Glutamatergic neuron (in vitro differentiated cells): ENCODE measurements around the gene MACROD2. TPM values are rescaled to one million over a fixed set of nuclear protein-coding genes. Genes with fewer than 3 reads are reported as not detected.
"Not testable (repeated sequence)": the region's sequence is repeated elsewhere in the genome, so short reads cannot be mapped to it uniquely, and the experiment has no call there.

Source experiments
- DNase-seq: peaks from one replicate; pipeline ENCODE4 v3.0.0; 2022
- H3K27ac Mint-ChIP-seq: one replicate; pipeline ENCODE4 v1.8.0; 2020; ENCODE audit warnings: mild to moderate bottlenecking, mixed read lengths, inconsistent platforms; ENCODE audit not compliant: unreplicated experiment
- H3K27me3 Mint-ChIP-seq: one replicate; pipeline ENCODE4 v1.8.0; 2020; ENCODE audit warnings: mild to moderate bottlenecking, moderate library complexity, mixed read lengths, inconsistent platforms; ENCODE audit not compliant: unreplicated experiment
- H3K36me3 Mint-ChIP-seq: one replicate; pipeline ENCODE4 v1.8.0; 2020; ENCODE audit warnings: mild to moderate bottlenecking, mixed read lengths, inconsistent platforms; ENCODE audit not compliant: unreplicated experiment
- H3K4me1 Mint-ChIP-seq: one replicate; pipeline ENCODE4 v1.8.0; 2020; ENCODE audit warnings: mild to moderate bottlenecking, low read depth, mixed read lengths, inconsistent platforms; ENCODE audit not compliant: unreplicated experiment
- H3K4me3 Mint-ChIP-seq: one replicate; pipeline ENCODE4 v1.8.0; 2020; ENCODE audit warnings: mild to moderate bottlenecking, mixed read lengths, inconsistent platforms; ENCODE audit not compliant: unreplicated experiment
- H3K9me3 Mint-ChIP-seq: one replicate; pipeline ENCODE4 v1.8.0; 2020; ENCODE audit warnings: mild to moderate bottlenecking, moderate library complexity, mixed read lengths, inconsistent platforms; ENCODE audit not compliant: unreplicated experiment
- CTCF ChIP-seq: fragments of 200-600 bp; sonication (generic); IDR thresholded peaks from one replicate; pipeline ENCODE4 v1.5.0; 2021; ENCODE audit not compliant: partially characterized antibody, unreplicated experiment
- total RNA-seq: library from RNA; stranded (reverse); fragmentation: NEBNext Ultra II Directional; extraction: Animal tissue kit (Norgen Biotek cat#: 25700); gene quantifications from one replicate; pipeline ENCODE4 v1.2.1, GENCODE V29; 2021; ENCODE audit not compliant: unreplicated experiment

MACROD2 gene
- total RNA-seq, 1 donor from 2014 or later, result 8.7 TPM

- H3K4me3 Mint-ChIP-seq, result no peak overlapping the region
- H3K27me3 Mint-ChIP-seq, result no peaks in the 10 kb centered on the region
- no peaks in the 10 kb centered on the region for H3K4me1 Mint-ChIP-seq
- DNase-seq, result no peak
- no peak overlapping the region for H3K27ac Mint-ChIP-seq
- no peaks in the 10 kb centered on the region for H3K36me3 Mint-ChIP-seq
- TF ChIP-seq CTCF, result no peak
- no peaks in the 10 kb centered on the region for H3K9me3 Mint-ChIP-seq
Measured at GRCh38 chr20:15805154-15805553, 1809.8 kb downstream of the MACROD2 start.

- H3K27me3 Mint-ChIP-seq, result no peaks in the 10 kb centered on the region
- no peak overlapping the region for H3K27ac Mint-ChIP-seq
- H3K9me3 Mint-ChIP-seq, result no peaks in the 10 kb centered on the region
- H3K4me3 Mint-ChIP-seq, result no peak overlapping the region
- H3K4me1 Mint-ChIP-seq, result no peaks in the 10 kb centered on the region
- no peak for TF ChIP-seq CTCF
- no peak for DNase-seq
- no peaks in the 10 kb centered on the region for H3K36me3 Mint-ChIP-seq
Measured at GRCh38 chr20:15806105-15806504, 1810.8 kb downstream of the MACROD2 start.

GRCh38 chr20:15807271-15807670 is 1812.0 kb downstream of the MACROD2 start:
- no peak for TF ChIP-seq CTCF
- no peaks in the 10 kb centered on the region for H3K4me1 Mint-ChIP-seq

GRCh38 chr20:15807771-15808170 is 1812.5 kb downstream of the MACROD2 start:
- not testable (repeated sequence) for DNase-seq, H3K36me3 Mint-ChIP-seq, H3K4me1 Mint-ChIP-seq, H3K27ac Mint-ChIP-seq, H3K27me3 Mint-ChIP-seq, H3K4me3 Mint-ChIP-seq, H3K9me3 Mint-ChIP-seq

More at GRCh38 chr20:15807271-15807670, 1812.0 kb downstream of the MACROD2 start:
- Mint-ChIP-seq H3K4me3 (no peak overlapping the region), H3K27me3 (no peaks in the 10 kb centered on the region), H3K27ac (no peak overlapping the region), H3K9me3 (no peaks in the 10 kb centered on the region), H3K36me3 (no peaks in the 10 kb centered on the region)
- DNase-seq, result no peak

GRCh38 chr20:15811951-15812350 is 1816.6 kb downstream of the MACROD2 start:
- Mint-ChIP-seq H3K27me3 (no peaks in the 10 kb centered on the region), H3K4me1 (no peaks in the 10 kb centered on the region), H3K9me3 (no peaks in the 10 kb centered on the region), H3K27ac (no peak overlapping the region), H3K4me3 (no peak overlapping the region), H3K36me3 (no peaks in the 10 kb centered on the region)
- no peak for DNase-seq
- no peak for TF ChIP-seq CTCF

GRCh38 chr20:15812696-15813095 is 1817.4 kb downstream of the MACROD2 start:
- no peak for TF ChIP-seq CTCF
- Mint-ChIP-seq H3K27ac (no peak overlapping the region), H3K9me3 (no peaks in the 10 kb centered on the region), H3K4me3 (no peak overlapping the region), H3K27me3 (no peaks in the 10 kb centered on the region), H3K4me1 (no peaks in the 10 kb centered on the region), H3K36me3 (no peaks in the 10 kb centered on the region)
- no peak for DNase-seq
